HUES48 (cell line): Measurements from ENCODE around the gene ZSWIM6.

Source experiments
- H3K27ac ChIP-seq: one replicate; pipeline ENCODE4 v1.7.0; 2013; ENCODE audit warnings: low read depth, low read length, inconsistent platforms
- H3K27me3 ChIP-seq: 2 replicates; pipeline ENCODE4 v1.6.1; 2013; ENCODE audit warnings: mild to moderate bottlenecking, low read length; ENCODE audit not compliant: control insufficient read depth, insufficient read depth
- H3K36me3 ChIP-seq: 2 replicates; pipeline ENCODE4 v1.6.1; 2013; ENCODE audit warnings: low read length; ENCODE audit not compliant: control insufficient read depth, insufficient read depth
- H3K4me1 ChIP-seq: 2 replicates; pipeline ENCODE4 v1.6.1; 2013; ENCODE audit warnings: mild to moderate bottlenecking, low read length; ENCODE audit not compliant: control insufficient read depth, insufficient read depth
- H3K4me3 ChIP-seq: 2 replicates; pipeline ENCODE4 v1.5.1; 2013; ENCODE audit warnings: mild to moderate bottlenecking, low read depth, low read length
- H3K9ac ChIP-seq: 2 replicates; pipeline ENCODE4 v1.6.1; 2013; ENCODE audit warnings: mild to moderate bottlenecking, low read depth, low read length, moderate library complexity
- H3K9me3 ChIP-seq: 2 replicates; pipeline ENCODE4 v1.6.1; 2013; ENCODE audit warnings: low read length; ENCODE audit not compliant: control insufficient read depth, insufficient read depth

Gene ZSWIM6

GRCh38 chr5:61370506-61370905 is 38.4 kb downstream of the ZSWIM6 start:
- Histone ChIP-seq H3K9ac (no peak overlapping the region), H3K4me1 (peaks cover 21% of the 10 kb centered on the region), H3K27me3 (no peaks in the 10 kb centered on the region), H3K9me3 (no peaks in the 10 kb centered on the region), H3K27ac (no peak overlapping the region), H3K36me3 (no peaks in the 10 kb centered on the region), H3K4me3 (no peak overlapping the region)

- H3K9me3 ChIP-seq: no peaks in the 10 kb centered on the region
- no peak overlapping the region for H3K27ac ChIP-seq
- H3K27me3 ChIP-seq: no peaks in the 10 kb centered on the region
- H3K9ac ChIP-seq: no peak overlapping the region
- no peaks in the 10 kb centered on the region for H3K36me3 ChIP-seq
- peaks cover 21% of the 10 kb centered on the region for H3K4me1 ChIP-seq
- no peak overlapping the region for H3K4me3 ChIP-seq
Observed at GRCh38 chr5:61371474-61371873, 39.4 kb downstream of the ZSWIM6 start.

GRCh38 chr5:61379677-61380076 is 47.6 kb downstream of the ZSWIM6 start:
- H3K36me3 ChIP-seq: no peaks in the 10 kb centered on the region
- no peaks in the 10 kb centered on the region for H3K9me3 ChIP-seq
- no peak overlapping the region for H3K9ac ChIP-seq
- H3K4me3 ChIP-seq: no peak overlapping the region
- peak overlapping the region; percentile 64 for H3K27ac ChIP-seq
- no peaks in the 10 kb centered on the region for H3K27me3 ChIP-seq
- H3K4me1 ChIP-seq: peaks cover 14% of the 10 kb centered on the region; the same call in 1 of the 2 replicates

- Histone ChIP-seq H3K36me3 (no peaks in the 10 kb centered on the region), H3K9me3 (no peaks in the 10 kb centered on the region)
Observed at GRCh38 chr5:61381968-61382367, 49.9 kb downstream of the ZSWIM6 start.

GRCh38 chr5:61385627-61386026 is 53.6 kb downstream of the ZSWIM6 start:
- no peak overlapping the region for H3K9ac ChIP-seq
- no peaks in the 10 kb centered on the region for H3K27me3 ChIP-seq
- no peaks in the 10 kb centered on the region for H3K36me3 ChIP-seq
- H3K4me1 ChIP-seq: 0 out of 2 replicates have a peak, but pooled peaks cover 3% of the 10 kb centered on the region
- H3K4me3 ChIP-seq: no peak overlapping the region
- no peak overlapping the region for H3K27ac ChIP-seq
- no peaks in the 10 kb centered on the region for H3K9me3 ChIP-seq

More at GRCh38 chr5:61381968-61382367, 49.9 kb downstream of the ZSWIM6 start:
- Histone ChIP-seq H3K9ac (no peak overlapping the region), H3K4me1 (peaks cover 18% of the 10 kb centered on the region; the same call in 1 of the 2 replicates), H3K4me3 (no peak overlapping the region), H3K27ac (no peak overlapping the region), H3K27me3 (no peaks in the 10 kb centered on the region)

GRCh38 chr5:61386045-61386800 is 54.2 kb downstream of the ZSWIM6 start:
- Histone ChIP-seq H3K4me1 (0 out of 2 replicates have a peak, but pooled peaks cover 3% of the 10 kb centered on the region), H3K9ac (no peak overlapping the region), H3K4me3 (no peak overlapping the region), H3K9me3 (no peaks in the 10 kb centered on the region), H3K27me3 (no peaks in the 10 kb centered on the region), H3K27ac (no peak overlapping the region), H3K36me3 (no peaks in the 10 kb centered on the region)

GRCh38 chr5:61389609-61390008 is 57.6 kb downstream of the ZSWIM6 start:
- Histone ChIP-seq H3K9ac (no peak overlapping the region), H3K27ac (no peak overlapping the region), H3K36me3 (no peaks in the 10 kb centered on the region), H3K4me1 (0 out of 2 replicates have a peak, but pooled peaks cover 3% of the 10 kb centered on the region), H3K4me3 (no peak overlapping the region), H3K9me3 (no peaks in the 10 kb centered on the region), H3K27me3 (no peaks in the 10 kb centered on the region)

GRCh38 chr5:61394078-61394704 is 62.1 kb downstream of the ZSWIM6 start:
- Histone ChIP-seq H3K9ac (no peak overlapping the region), H3K27ac (no peak overlapping the region), H3K9me3 (no peaks in the 10 kb centered on the region), H3K4me1 (no peaks in the 10 kb centered on the region), H3K4me3 (no peak overlapping the region), H3K36me3 (no peaks in the 10 kb centered on the region), H3K27me3 (no peaks in the 10 kb centered on the region)

- H3K4me3 ChIP-seq: no peak overlapping the region
- no peak overlapping the region for H3K9ac ChIP-seq
- H3K27ac ChIP-seq: no peak overlapping the region
- no peaks in the 10 kb centered on the region for H3K9me3 ChIP-seq
- no peaks in the 10 kb centered on the region for H3K4me1 ChIP-seq
- no peaks in the 10 kb centered on the region for H3K27me3 ChIP-seq
- no peaks in the 10 kb centered on the region for H3K36me3 ChIP-seq
Observed at GRCh38 chr5:61394793-61395192, 62.7 kb downstream of the ZSWIM6 start.

GRCh38 chr5:61397238-61397637 is 65.2 kb downstream of the ZSWIM6 start:
- H3K9ac ChIP-seq: no peak overlapping the region

GRCh38 chr5:61397937-61398336 is 65.9 kb downstream of the ZSWIM6 start:
- Histone ChIP-seq H3K27me3 (no peaks in the 10 kb centered on the region), H3K4me3 (no peak overlapping the region), H3K9me3 (no peaks in the 10 kb centered on the region), H3K4me1 (peaks cover 19% of the 10 kb centered on the region), H3K36me3 (no peaks in the 10 kb centered on the region), H3K27ac (no peak overlapping the region), H3K9ac (no peak overlapping the region)

More at GRCh38 chr5:61397238-61397637, 65.2 kb downstream of the ZSWIM6 start:
- Histone ChIP-seq H3K27ac (no peak overlapping the region), H3K36me3 (no peaks in the 10 kb centered on the region), H3K4me3 (no peak overlapping the region), H3K4me1 (peaks cover 13% of the 10 kb centered on the region), H3K9me3 (no peaks in the 10 kb centered on the region), H3K27me3 (no peaks in the 10 kb centered on the region)
